GM18873 (cell line): Measurements from ENCODE around the gene NLGN1.

ENCODE experiments used
- ATAC-seq: cut with Tn5 transposase; IDR thresholded peaks from one replicate; pipeline ENCODE4 v1.9.1; 2021; ENCODE audit warnings: mild to moderate bottlenecking, moderate library complexity, moderate number of reproducible peaks; ENCODE audit not compliant: unreplicated experiment, low FRiP score

The NLGN1 gene

DNA sequence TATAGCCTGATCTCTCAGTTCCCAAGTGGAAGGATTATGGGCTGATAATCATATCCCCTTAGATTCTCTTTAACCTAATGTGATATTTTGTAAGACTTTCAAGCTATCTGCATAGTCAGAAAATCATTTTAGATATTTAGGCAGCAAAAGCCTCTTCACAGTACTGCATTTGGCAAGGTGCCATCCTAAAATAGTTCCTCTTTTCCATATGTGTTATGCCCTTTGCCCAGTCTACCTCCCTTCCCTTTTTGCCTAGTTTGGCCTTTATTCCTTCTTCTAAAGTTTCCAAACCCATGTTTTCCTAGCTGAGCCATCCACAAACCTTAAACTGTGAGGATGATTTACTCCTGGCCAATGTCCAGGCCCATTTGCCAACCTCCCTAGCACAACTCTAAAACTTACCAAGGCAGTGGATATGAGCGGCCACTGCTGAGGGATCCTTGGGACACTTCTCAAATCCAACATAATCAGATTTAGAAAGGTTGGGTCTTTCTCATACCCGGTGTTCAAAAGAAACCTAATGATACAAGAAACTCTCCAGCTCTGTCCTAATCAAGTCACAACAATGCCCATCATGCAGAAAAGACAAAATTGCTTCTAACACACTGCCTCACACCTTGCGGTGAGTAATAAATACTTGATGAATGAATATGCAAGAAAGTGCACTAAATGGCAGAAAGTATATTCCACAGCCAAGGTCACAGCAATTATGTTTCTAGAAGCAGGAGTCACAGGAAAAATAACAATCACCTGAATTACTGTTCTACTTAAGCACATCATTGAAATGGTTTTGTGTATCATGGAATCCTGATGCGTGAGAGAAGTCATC lies 493.9 kb downstream of the NLGN1 start:
- no peak for ATAC-seq

DNA sequence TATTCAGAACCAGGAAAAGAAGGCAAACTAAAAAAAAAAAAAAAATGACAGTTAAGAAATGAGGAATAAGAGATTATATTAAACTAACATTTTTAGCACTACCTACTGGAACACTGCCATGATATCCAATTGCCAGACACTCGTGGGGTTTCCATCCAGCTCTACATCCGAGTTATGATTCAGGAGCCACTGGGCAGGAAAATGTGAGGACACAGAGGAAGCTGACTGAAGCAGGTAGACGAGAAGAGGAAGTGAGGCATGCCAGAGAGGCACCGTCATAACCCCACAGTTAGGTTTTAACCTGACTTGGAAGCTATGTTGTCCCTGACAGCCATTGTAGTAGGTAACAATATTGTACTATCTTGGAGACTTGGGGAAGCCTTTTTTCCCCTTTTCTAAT lies 495.0 kb downstream of the NLGN1 start:
- no peak for ATAC-seq

DNA sequence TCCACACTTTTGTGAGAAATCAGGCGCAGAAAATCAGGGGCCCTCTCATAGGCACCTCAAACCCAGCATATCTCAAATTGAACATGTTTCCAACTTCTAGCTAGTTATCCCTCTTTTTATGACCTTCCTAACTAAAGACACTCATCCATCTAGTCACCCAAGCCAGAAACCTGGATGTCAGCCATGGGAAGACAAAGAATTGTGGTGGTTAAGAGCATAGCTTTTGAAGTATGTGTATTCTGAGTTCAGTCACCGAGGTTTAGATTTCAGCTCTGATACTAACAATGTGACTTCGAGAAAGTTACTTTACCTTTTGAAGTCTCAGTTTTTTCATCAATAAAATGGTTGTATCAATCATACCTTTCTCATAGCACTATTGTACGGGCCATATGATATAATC lies 495.5 kb downstream of the NLGN1 start:
- ATAC-seq = no peak

DNA sequence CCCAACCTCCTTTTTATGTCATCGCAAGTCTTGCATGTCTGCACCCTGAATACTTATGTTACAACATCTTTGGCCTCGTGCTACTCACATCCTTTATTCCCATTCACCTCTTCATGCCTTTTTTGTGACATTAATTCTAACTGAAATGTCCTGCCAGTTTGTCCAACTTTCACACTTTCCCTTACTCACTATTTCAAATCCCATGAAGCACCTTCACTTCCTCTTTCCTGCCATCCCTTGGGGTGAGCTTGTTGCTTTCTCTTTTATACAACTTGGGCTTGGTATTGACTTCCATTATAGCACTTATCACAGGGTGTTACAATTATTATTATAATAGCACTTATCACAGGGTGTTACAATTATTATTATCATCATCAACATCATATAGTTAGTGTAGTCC lies 496.3 kb downstream of the NLGN1 start:
- ATAC-seq = no peak

DNA sequence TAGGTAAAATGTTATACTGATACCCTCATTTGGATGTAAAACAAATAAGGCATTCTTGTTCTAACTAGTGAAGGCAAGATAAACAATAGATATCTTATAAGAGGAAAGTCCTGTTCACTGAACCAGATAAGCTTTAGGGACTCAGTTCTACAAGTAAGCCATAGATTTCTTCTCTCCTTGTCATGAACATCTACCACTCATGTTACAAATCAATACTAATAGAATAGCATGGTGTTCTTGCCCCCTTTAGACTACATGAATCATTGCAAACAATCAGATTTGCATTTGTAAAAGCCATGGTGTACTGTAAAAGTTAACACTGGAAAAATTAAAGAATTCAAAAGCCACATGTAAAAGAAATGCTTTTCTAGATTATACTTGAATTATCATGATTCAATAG lies 500.1 kb downstream of the NLGN1 start:
- no peak for ATAC-seq

DNA sequence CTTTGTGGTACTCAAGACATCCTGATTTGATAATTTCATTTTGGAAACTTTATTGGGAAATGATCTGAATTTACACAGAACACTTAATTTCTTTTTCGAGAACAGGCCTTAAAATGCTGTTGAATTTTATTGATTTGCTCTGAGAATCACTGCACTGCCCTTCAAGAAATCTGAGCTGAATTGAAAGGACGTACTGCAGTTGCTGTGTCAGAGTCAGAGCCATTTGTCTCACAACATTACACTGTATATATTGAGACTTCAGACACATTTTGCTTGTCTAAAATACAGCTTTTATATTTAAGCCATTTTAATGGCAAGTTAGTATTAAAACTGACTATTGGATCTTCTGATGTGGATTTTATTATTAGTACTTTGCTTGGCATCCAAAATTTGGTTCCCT lies 504.1 kb downstream of the NLGN1 start:
- no peak for ATAC-seq

DNA sequence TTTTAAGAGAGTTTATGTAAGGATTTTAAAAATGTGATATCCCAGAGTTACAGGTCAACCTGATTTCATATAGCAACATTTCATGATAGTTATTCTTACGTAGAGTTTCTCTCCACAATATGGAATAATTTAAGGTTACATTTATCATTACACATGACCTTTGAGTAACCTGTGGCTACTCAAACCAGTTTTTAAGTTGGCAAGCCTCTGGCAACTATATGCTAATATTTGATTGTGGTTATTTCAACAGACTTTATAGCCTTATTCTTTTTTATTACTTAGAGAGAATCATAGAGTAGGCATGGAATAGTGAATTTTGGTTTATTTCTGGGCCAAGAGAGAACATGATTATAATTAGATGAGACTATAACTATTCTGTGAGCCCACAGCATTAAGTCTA lies 504.9 kb downstream of the NLGN1 start:
- no peak for ATAC-seq

DNA sequence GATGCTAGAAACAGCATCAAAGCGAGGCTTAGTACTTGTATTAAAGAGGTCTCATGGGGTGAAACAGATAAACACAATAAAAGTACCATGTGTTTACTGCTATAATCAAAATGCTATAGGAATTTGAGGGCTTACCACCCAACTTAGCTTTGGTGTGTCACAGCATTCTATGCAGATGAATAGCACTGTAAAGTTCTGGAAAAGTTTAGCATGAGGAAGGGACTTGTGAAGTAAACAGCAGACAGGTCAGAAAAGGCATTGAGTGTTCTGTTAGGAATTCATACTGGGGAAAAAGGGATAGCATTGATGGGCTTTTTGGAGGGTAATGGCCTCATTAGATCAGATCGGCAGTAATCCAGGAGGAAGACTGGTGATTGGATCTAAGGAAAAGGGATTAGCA lies 505.3 kb downstream of the NLGN1 start:
- no peak for ATAC-seq

DNA sequence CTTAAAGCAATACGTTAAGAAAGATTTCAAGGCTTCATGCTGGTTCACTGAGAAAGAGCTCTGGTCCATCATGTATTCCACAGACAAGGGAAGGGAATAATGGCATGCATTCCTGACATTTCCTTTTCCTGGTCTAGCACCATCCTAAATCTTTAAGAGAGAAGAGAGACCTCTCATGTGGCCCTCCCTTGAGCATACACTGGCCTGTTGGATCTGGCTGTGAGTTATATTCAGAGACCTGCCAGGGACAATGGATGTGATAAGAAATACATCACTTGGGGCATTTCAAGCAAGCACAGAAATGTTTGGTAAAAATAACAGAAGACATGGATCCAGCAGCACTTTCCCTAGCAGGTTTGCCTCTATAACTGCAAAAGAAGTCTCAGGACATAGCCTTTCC lies 507.8 kb downstream of the NLGN1 start:
- no peak for ATAC-seq

DNA sequence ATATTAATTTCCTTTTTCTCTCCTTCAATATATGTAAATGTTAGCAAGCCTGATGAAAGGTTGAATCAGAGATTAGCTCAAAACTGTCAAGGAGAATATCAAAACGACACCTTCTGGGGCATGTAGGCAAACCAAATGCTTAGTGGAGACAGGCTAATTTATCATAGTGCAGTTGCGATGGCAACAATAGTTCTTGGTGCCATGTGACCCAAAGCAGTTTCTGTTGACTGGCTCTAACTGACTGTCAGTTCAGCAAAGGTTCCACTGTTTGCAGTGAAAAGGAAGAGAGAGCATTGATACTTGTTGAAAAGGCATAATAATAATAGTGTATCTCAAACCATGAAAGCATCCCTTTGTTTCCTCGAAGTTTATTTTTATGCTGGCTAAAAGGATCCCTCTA lies 513.9 kb downstream of the NLGN1 start:
- ATAC-seq = no peak

DNA sequence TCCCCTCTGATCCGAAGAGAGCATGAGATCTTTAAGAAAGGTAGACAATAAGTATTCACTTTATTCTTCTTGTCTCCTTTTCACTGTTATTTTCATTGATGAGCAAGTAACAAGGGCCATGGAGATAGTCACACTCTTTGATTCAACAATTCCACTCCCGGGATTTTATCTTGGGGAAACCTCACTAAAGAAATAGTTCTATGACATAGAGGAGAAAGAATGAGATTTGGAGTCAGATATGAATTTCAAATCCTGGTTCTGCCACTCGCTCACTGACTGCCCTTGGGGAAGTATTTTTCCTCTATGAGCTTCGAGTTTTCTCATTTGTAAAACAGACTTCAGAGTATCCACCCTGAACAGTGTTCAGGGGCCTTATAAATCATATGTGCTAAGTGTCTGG lies 514.6 kb downstream of the NLGN1 start:
- no peak for ATAC-seq

DNA sequence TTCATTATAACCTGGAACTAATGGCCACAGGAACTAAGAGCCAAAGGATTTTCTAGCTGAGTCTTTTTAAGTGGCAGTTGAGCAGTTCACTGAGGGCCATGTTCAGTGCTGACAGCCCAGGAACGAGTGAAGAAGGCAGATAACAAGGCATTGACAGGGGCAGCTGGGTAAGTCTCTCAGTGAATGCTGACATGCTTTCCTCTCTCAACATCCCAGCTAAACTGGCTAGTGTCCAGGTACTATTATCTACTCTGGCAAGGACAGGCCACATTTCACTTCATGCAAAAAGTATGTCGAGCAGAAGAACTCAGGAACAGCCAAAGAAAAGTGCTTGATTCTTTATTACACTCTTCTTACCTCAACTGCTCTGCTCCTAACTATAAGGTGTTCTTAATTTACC lies 515.9 kb downstream of the NLGN1 start:
- ATAC-seq = no peak

DNA sequence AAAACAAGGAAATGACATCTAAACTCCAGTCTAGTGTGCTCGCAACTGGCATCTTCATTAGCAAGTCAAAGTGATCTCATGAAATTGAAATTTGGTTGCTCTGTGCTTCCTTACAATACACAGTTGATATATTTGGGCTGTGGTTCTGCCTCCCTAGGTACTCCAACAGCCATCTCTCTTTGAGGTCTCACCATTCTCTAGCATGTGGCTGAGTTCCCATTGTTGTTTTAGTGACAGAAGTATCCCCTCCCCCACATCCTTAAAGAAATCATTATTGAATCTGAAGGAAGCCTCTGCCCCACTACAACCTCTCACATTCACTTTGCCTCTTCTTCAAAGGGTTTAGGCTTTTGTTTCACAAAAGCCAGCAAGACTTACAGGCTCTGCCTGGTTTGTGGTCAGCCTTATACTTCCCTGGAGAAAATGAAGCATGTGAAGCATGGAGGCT lies 516.5 kb downstream of the NLGN1 start:
- ATAC-seq = no peak

DNA sequence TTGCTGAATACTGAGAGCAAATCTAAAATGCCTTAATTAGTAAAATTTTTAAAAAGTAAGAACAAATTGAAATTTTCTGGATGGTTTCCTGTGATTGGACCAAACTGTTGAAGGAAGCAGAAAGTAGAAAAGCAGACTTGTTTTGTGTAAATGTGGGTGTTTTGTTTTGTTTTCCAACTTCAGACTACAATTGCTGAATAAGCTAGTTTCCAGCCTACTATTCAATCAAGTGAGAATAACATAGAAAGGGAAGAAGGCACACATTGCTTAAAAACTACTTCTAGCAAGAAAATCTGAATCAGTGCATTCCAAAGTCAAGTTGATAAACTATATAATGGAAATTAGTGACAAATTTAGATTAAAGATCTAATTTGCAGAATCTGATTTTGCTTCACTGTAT lies 519.3 kb downstream of the NLGN1 start:
- ATAC-seq = no peak

DNA sequence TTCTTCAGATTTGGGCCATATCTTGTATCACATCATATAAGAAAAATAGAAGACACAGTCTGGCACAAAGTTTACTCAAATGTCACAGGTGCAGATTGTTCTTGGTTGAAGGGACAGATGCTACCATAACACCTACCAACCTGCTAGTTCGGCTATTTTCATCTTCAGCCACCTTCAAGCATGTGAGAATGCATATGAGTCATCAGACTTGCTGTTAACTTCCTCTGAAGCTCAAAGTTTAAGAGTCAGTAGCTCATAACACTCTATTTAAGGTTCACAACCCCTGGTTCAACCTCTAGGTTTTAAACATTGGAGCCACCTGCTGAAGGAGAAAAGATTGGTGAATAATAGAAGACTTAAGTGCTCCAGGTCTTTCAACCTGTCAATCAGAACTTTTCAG lies 522.8 kb downstream of the NLGN1 start:
- ATAC-seq = no peak

DNA sequence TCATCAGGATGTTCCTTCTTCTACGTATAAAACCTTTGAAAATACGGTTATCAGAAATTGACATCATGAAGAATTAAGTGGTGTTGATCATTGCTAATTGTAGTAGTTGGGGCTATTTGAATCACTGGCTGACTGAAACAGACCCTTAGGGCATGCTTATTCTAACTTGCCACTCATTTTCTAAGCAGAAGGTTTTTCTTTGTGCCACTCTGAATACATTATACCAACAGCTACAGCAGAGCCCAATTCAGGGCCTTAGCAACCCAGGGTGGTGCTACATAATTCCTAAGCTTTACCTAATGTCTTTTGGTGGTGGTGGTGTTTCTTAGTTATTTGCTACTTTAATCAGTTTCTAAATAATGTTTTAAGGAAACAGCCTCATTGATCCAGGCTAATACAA lies 524.2 kb downstream of the NLGN1 start:
- ATAC-seq = no peak

DNA sequence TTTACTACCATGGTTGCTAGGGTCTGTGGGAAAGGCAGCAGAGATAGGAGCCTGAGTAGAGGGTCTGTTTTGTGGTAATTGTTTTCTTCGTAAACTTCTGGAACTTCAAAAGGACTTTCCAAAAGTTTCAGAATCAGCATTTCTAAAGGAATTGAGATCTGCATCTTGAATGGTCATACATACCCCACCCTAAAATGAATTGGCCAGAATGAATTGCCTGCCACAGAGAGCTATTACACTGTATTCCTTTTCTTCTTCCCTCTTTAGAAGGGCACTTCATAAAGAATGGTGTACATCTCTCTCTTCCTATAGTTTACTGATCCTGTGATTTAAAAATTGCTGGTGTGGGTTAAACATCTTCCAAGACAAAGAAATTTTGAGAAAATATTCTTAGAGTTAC lies 525.7 kb downstream of the NLGN1 start:
- ATAC-seq = no peak

DNA sequence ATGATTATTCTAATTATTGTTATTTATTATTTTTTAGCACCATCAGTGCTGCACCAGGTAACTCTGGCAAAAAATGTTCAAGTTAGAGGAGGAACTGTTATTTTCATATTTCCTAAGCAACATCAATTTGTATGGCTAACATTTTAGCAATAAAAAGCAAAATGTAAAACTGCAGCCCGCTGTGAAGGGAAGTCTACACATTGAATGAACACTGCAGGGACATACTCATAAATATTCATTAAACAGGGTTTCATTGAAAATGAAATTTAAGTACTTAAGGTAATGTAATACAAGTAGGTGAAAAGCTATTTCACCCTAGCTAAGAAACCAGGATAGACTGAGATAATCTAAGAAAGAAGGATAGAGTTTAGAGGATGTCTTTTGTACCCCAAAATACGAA lies 532.7 kb downstream of the NLGN1 start:
- no peak for ATAC-seq

DNA sequence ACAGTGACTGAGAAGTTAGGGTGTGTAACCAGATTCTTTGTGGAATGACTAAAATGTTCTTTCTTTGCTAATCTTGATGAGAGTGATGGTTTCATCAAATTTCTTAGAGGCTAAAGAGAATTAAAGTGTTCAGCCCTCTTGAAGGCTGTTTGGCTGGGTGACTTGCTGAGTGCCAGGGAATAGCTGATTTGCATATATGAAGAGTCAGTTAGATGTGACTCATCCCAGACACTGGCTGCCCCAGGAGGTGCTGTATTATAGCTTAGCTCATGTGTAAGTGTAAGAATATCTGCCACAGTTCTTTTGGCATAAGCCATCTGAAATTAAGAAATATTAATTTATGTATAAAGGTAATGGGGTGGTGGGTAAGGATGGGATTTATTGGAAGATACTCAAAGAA lies 535.1 kb downstream of the NLGN1 start:
- ATAC-seq = no peak

DNA sequence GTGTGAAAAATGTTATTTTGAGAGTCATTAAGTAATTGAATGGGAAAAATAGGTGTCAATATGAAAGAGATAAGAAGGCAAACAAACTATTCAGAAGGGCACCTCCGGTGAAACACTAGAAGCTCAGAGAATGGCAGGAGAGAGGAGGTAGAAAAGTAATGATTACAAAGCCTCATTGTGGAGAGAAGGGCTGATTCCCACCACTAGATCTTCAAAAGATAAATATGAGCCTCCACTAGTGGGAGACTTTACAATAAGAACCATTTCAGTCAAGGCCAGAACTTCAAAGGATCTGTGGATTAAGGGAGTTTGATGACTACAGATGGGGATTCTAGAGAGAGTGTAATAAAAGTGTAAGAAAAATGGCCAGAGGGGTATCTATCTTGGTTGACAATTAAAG lies 535.6 kb downstream of the NLGN1 start:
- ATAC-seq = no peak

DNA sequence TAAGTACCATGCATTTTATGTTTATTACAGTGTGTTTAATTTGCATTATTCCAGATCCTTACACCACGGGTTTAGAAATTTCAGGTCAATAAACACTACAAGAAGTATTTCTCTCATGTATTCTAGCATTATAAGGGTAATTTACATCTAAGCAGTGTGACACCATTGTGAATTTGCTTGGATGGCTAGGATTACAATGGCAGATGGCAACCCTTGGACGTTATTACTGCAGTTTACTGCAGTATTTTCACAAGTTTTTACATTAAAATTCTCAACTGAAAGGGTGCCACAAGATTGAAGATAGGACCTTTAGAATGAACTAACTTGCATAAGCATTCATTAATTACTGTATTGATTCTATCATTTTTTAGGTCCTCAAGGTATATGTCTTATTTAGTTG lies 538.8 kb downstream of the NLGN1 start:
- ATAC-seq = no peak

DNA sequence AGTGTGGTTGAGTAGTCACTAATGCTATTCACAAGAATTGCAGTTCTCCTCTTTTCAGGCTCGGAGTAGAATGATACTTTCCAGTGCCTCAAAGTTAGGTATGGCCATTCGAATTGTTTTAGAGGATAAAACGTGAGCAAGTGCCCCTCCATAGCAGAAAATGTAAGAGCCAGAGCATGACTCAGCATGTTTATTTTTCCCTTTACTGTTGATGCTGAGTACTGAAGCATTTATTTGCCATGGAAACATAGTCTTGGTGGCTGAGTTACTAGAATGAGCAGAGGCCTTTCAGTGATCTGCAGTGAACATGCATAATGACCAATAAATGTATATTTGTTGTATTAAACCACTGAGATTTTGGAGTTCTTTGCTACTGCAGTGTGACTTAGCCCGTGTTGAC lies 540.6 kb downstream of the NLGN1 start:
- no peak for ATAC-seq

DNA sequence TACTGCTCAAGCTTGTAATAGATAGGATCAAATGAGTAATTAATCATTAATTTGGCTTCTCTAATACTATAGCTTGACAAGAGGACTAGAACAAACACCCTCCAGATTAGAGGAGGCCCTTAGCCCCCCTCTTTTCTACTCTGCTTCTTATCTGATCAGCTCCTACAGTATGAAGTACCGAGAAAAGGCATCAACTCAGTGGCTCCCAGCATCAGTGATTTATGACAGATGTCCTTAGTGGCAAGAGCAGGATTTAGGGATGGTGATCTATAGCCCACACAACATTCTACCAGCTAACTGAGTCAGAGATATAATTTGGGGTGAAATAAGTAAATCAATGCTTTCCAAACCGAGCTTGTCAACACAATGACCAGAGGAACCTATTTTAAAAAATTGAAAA lies 541.1 kb downstream of the NLGN1 start:
- ATAC-seq = no peak
